HCT116 (cell line): ENCODE data around the gene AMDHD2. TPM values are rescaled to one million over a fixed set of nuclear protein-coding genes. Genes with fewer than 3 reads are reported as not detected.

Experiments used
- ATAC-seq: fragments of 200-7000 bp; cut with Tn5 transposase; 2 replicates; pipeline ENCODE4 v1.9.1; 2020; ENCODE audit warnings: mild to moderate bottlenecking, moderate library complexity
- BruUV-seq: library from RNA; stranded (reverse); fragments of 400-500 nt; replicated peaks from 2 replicates; lab custom pipeline; 2021; lab: Mats Ljungman, UMichigan
- CTCF ChIA-PET: fragments of 300-600 bp; sonication (Branson Sonifier 250); formaldehyde crosslinking; loops from one replicate; lab custom pipeline; 2021; ENCODE audit warnings: antibody characterized with exemption; lab: Charles Lee
- POLR2A ChIA-PET: fragments of 300-600, 350-600 bp; sonication (Branson Sonifier 250); formaldehyde crosslinking; loops from one replicate; lab custom pipeline; 2021; ENCODE audit warnings: antibody characterized with exemption; lab: Charles Lee
- RAD21 ChIA-PET, 2 experiments: fragments of 300-600 bp; sonication (Branson Sonifier 250); formaldehyde crosslinking; loops; one replicate each; lab custom pipeline; 2023; ENCODE audit warnings: low total read pairs in 2 of 2; ENCODE audit not compliant: uncharacterized antibody in 2 of 2, unreplicated experiment in 2 of 2, low non-redundant PET in 1 of 2; lab: Charles Lee
- DNase-seq: peaks from one replicate; pipeline ENCODE4 v3.0.0-alpha.2; 2010; ENCODE audit warnings: low read depth, low spot score
- H2AFZ ChIP-seq: fragments of 200-600 bp; shearing (Covaris generic), sonication (generic); 2 replicates; pipeline ENCODE4 v1.6.1; 2017; ENCODE audit warnings: low read depth, mixed run types, mixed read lengths, antibody characterized with exemption, low read length; ENCODE audit not compliant: poor library complexity, severe bottlenecking
- H3K27ac ChIP-seq: 2 replicates; pipeline ENCODE4 v1.5.1; 2012; ENCODE audit warnings: low read depth, low read length
- H3K27me3 ChIP-seq: fragments of 200-600 bp; sonication (generic); 2 replicates; pipeline ENCODE4 v1.6.1; 2016; ENCODE audit warnings: mixed run types, low read length, mixed read lengths; ENCODE audit not compliant: insufficient read depth
- H3K36me3 ChIP-seq, 2 experiments: fragments of 200-500 bp in 1 of 2; fragments of 200-600 bp in 1 of 2; sonication (Bioruptor generic) in 1 of 2; sonication (generic) in 1 of 2; 2 replicates each; pipeline versions ENCODE4 v1.5.1 to v1.6.1; 2014 to 2016; ENCODE audit warnings: low read length in 2 of 2, inconsistent platforms in 1 of 2, mixed read lengths in 1 of 2, mixed run types in 1 of 2; ENCODE audit not compliant: insufficient read depth in 2 of 2, control insufficient read depth in 1 of 2
- H3K4me1 ChIP-seq, 2 experiments: fragments of 200-600 bp in 1 of 2; sonication (generic) in 1 of 2; 2 replicates each; pipeline versions ENCODE4 v1.5.1 to v1.6.1; 2012 to 2017; ENCODE audit warnings: low read length in 2 of 2, inconsistent platforms in 1 of 2, mild to moderate bottlenecking in 1 of 2, mixed read lengths in 1 of 2, mixed run types in 1 of 2, moderate library complexity in 1 of 2; ENCODE audit not compliant: insufficient read depth in 2 of 2, control insufficient read depth in 1 of 2
- H3K4me2 ChIP-seq: fragments of 200-600 bp; sonication (generic); 2 replicates; pipeline ENCODE4 v1.6.1; 2017; ENCODE audit warnings: mixed run types, low read length, mixed read lengths
- H3K4me3 ChIP-seq, 2 experiments: fragments of 200-600 bp in 1 of 2; sonication (generic) in 1 of 2; replicated peaks in 1 of 2; 2 replicates each; pipeline ENCODE4 v1.5.1; 2011 to 2016; ENCODE audit warnings: low read length in 2 of 2, control low read depth in 1 of 2, low read depth in 1 of 2, mild to moderate bottlenecking in 1 of 2, mixed read lengths in 1 of 2, mixed run types in 1 of 2
- H3K79me2 ChIP-seq: fragments of 200-600 bp; sonication (generic); 2 replicates; pipeline ENCODE4 v1.6.1; 2017; ENCODE audit warnings: mild to moderate bottlenecking, mixed run types, low read length, moderate library complexity, mixed read lengths; ENCODE audit not compliant: insufficient read depth
- H3K9ac ChIP-seq: fragments of 200-600 bp; sonication (generic); 2 replicates; pipeline ENCODE4 v1.6.1; 2016; ENCODE audit warnings: low read length, mixed read lengths
- H3K9me2 ChIP-seq: fragments of 200-600 bp; sonication (generic), shearing (Covaris generic); 2 replicates; pipeline ENCODE4 v1.6.1; 2017; ENCODE audit warnings: mixed run types, mild to moderate bottlenecking, moderate library complexity; ENCODE audit not compliant: insufficient read depth
- H3K9me3 ChIP-seq, 2 experiments: fragments of 200-500 bp in 1 of 2; fragments of 200-600 bp in 1 of 2; sonication (Bioruptor generic) in 1 of 2; sonication (generic) in 1 of 2; 2 replicates each; pipeline ENCODE4 v1.6.1; 2014 to 2017; ENCODE audit warnings: low read length in 2 of 2, mixed read lengths in 2 of 2, inconsistent platforms in 1 of 2, low read depth in 1 of 2, mild to moderate bottlenecking in 1 of 2, mixed run types in 1 of 2, moderate library complexity in 1 of 2; ENCODE audit not compliant: control insufficient read depth in 1 of 2, insufficient read depth in 1 of 2
- H4K20me1 ChIP-seq: fragments of 200-600 bp; sonication (generic), shearing (Covaris generic); 2 replicates; pipeline ENCODE4 v1.6.1; 2017; ENCODE audit warnings: mixed run types, mild to moderate bottlenecking, moderate library complexity; ENCODE audit not compliant: insufficient read depth
- CBX3 ChIP-seq: IDR thresholded peaks from 2 replicates; pipeline ENCODE4 v1.6.1; 2012; ENCODE audit warnings: low read depth
- EGR1 ChIP-seq: IDR thresholded peaks from 2 replicates; pipeline ENCODE4 v1.6.1; 2012; ENCODE audit warnings: low read depth
- EZH2 ChIP-seq: fragments of 200-600 bp; sonication (generic); IDR thresholded peaks from 2 replicates; pipeline ENCODE4 v1.6.1; 2017; ENCODE audit warnings: antibody characterized with exemption, mixed run types
- EZH2phosphoT487 ChIP-seq: fragments of 200-600 bp; IDR thresholded peaks from 2 replicates; pipeline ENCODE4 v1.6.1; 2018; ENCODE audit warnings: antibody characterized with exemption, borderline replicate concordance
- JUND ChIP-seq: IDR thresholded peaks from 2 replicates; pipeline ENCODE4 v1.6.1; 2012
- POLR2A ChIP-seq: IDR thresholded peaks from 2 replicates; pipeline ENCODE4 v1.7.0; 2011; ENCODE audit warnings: borderline replicate concordance; ENCODE audit not compliant: insufficient read depth, insufficient read length; ENCODE audit errors: extremely low read depth
- RAD21 ChIP-seq: IDR thresholded peaks from 2 replicates; pipeline ENCODE4 v1.6.1; 2012; ENCODE audit warnings: low read depth, mild to moderate bottlenecking
- SP1 ChIP-seq: IDR thresholded peaks from 2 replicates; pipeline ENCODE4 v1.6.1; 2012; ENCODE audit warnings: low read depth
- SRF ChIP-seq: IDR thresholded peaks from 2 replicates; pipeline ENCODE4 v1.6.1; 2012; ENCODE audit warnings: low read depth
- TCF7L2 ChIP-seq: IDR thresholded peaks from 2 replicates; pipeline ENCODE4 v1.7.0; 2011; ENCODE audit warnings: borderline replicate concordance, inconsistent platforms; ENCODE audit not compliant: insufficient read depth, insufficient read length; ENCODE audit errors: extremely low read depth
- ZNF274 ChIP-seq: fragments of 200-500 bp; sonication (Bioruptor generic); IDR thresholded peaks from 2 replicates; pipeline ENCODE4 v1.6.1; 2014; ENCODE audit warnings: mild to moderate bottlenecking, low read depth, low read length, inconsistent platforms
- intact Hi-C: fragments of 100-400 bp; cut with micrococcal nuclease; formaldehyde crosslinking; loops from 2 replicates; pipeline ENCODE4 v1.10.0; 2022
- total RNA-seq: library from RNA; stranded (reverse); gene quantifications from one replicate; pipeline ENCODE4 v1.2.1, GENCODE V29; 2021; ENCODE audit not compliant: unreplicated experiment
- TF ChIP-seq, protein P1 (sequence below): IDR thresholded peaks from 2 replicates; pipeline ENCODE4 v1.6.1; 2012
- TF ChIP-seq, protein P2 (sequence below): IDR thresholded peaks from 2 replicates; pipeline ENCODE4 v1.6.1; 2011; ENCODE audit warnings: mild to moderate bottlenecking, low read length, moderate library complexity; ENCODE audit not compliant: insufficient replicate concordance; ENCODE audit errors: extremely low read depth
- TF ChIP-seq, protein P3 (sequence below): IDR thresholded peaks from 2 replicates; pipeline ENCODE4 v1.6.1; 2012; ENCODE audit warnings: low read depth
- TF ChIP-seq, protein P4 (sequence below), 3 experiments: fragments of 200-600 bp in 1 of 3; sonication (generic) in 1 of 3; IDR thresholded peaks in 2 of 3; conservative IDR thresholded peaks in 1 of 3; 2 replicates each; pipeline ENCODE4 v1.5.1; 2012 to 2017; ENCODE audit warnings: low read depth in 2 of 3, low read length in 2 of 3, antibody characterized with exemption in 1 of 3, borderline replicate concordance in 1 of 3, control low read depth in 1 of 3, mild to moderate bottlenecking in 1 of 3, mixed read lengths in 1 of 3, mixed run types in 1 of 3, moderate library complexity in 1 of 3; ENCODE audit not compliant: insufficient read depth in 1 of 3

Gene AMDHD2
- total RNA-seq, 1 experiment from 2014 or later, result 42.9 TPM

DNA sequence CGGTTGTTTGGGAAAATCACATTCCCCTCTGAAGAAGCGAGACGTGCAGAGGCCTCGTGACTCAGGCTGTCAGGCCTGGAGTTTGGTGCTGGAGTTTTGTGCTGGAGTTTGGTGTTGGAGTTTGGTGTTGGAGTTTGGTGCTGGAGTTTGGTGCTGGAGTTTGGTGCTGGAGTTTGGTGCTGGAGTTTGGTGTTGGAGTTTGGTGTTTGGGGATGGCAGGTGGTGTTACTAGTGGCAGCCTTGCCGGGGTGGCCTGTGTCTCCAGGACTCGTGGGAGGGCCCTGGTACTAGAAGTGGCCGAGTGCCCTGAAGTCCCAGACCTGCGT lies 32.7 kb upstream of the AMDHD2 start:
- Histone ChIP-seq H3K9ac (no peak overlapping the region), H2AFZ (no peak overlapping the region), H3K9me3 (no peaks in the 10 kb centered on the region), H3K27me3 (no peaks in the 10 kb centered on the region), H3K79me2 (peaks cover 15% of the 10 kb centered on the region; the same call in 1 of the 2 replicates), H4K20me1 (no peaks in the 10 kb centered on the region), H3K4me3 (no peak overlapping the region), H3K27ac (no peak overlapping the region), H3K4me1 (no peaks in the 10 kb centered on the region), H3K36me3 (no peaks in the 10 kb centered on the region; a peak in 1 of 4 replicates), H3K9me2 (no peaks in the 10 kb centered on the region), H3K4me2 (no peak overlapping the region)
- ChIA-PET RAD21 (no interaction called here), POLR2A (no interaction called here), CTCF (no interaction called here)
- no TSS peak for BruUV-seq
- DNase-seq (no peak), ATAC-seq (no peak)
- intact Hi-C loops, result no loop called here
- TF ChIP-seq SP1 (no peak), CBX3 (no peak), EZH2phosphoT487 (no peak), TCF7L2 (no peak), POLR2A (no peak), EZH2 (no peak), EGR1 (no peak), SRF (no peak), JUND (no peak), ZNF274 (no peak), RAD21 (no peak)
- TF ChIP-seq, protein P1, sequence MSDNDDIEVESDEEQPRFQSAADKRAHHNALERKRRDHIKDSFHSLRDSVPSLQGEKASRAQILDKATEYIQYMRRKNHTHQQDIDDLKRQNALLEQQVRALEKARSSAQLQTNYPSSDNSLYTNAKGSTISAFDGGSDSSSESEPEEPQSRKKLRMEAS, result no peak
- TF ChIP-seq, protein P2, sequence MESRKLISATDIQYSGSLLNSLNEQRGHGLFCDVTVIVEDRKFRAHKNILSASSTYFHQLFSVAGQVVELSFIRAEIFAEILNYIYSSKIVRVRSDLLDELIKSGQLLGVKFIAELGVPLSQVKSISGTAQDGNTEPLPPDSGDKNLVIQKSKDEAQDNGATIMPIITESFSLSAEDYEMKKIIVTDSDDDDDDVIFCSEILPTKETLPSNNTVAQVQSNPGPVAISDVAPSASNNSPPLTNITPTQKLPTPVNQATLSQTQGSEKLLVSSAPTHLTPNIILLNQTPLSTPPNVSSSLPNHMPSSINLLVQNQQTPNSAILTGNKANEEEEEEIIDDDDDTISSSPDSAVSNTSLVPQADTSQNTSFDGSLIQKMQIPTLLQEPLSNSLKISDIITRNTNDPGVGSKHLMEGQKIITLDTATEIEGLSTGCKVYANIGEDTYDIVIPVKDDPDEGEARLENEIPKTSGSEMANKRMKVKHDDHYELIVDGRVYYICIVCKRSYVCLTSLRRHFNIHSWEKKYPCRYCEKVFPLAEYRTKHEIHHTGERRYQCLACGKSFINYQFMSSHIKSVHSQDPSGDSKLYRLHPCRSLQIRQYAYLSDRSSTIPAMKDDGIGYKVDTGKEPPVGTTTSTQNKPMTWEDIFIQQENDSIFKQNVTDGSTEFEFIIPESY, result no peak
- TF ChIP-seq, protein P3, sequence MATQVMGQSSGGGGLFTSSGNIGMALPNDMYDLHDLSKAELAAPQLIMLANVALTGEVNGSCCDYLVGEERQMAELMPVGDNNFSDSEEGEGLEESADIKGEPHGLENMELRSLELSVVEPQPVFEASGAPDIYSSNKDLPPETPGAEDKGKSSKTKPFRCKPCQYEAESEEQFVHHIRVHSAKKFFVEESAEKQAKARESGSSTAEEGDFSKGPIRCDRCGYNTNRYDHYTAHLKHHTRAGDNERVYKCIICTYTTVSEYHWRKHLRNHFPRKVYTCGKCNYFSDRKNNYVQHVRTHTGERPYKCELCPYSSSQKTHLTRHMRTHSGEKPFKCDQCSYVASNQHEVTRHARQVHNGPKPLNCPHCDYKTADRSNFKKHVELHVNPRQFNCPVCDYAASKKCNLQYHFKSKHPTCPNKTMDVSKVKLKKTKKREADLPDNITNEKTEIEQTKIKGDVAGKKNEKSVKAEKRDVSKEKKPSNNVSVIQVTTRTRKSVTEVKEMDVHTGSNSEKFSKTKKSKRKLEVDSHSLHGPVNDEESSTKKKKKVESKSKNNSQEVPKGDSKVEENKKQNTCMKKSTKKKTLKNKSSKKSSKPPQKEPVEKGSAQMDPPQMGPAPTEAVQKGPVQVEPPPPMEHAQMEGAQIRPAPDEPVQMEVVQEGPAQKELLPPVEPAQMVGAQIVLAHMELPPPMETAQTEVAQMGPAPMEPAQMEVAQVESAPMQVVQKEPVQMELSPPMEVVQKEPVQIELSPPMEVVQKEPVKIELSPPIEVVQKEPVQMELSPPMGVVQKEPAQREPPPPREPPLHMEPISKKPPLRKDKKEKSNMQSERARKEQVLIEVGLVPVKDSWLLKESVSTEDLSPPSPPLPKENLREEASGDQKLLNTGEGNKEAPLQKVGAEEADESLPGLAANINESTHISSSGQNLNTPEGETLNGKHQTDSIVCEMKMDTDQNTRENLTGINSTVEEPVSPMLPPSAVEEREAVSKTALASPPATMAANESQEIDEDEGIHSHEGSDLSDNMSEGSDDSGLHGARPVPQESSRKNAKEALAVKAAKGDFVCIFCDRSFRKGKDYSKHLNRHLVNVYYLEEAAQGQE, result no peak
- TF ChIP-seq, protein P4, sequence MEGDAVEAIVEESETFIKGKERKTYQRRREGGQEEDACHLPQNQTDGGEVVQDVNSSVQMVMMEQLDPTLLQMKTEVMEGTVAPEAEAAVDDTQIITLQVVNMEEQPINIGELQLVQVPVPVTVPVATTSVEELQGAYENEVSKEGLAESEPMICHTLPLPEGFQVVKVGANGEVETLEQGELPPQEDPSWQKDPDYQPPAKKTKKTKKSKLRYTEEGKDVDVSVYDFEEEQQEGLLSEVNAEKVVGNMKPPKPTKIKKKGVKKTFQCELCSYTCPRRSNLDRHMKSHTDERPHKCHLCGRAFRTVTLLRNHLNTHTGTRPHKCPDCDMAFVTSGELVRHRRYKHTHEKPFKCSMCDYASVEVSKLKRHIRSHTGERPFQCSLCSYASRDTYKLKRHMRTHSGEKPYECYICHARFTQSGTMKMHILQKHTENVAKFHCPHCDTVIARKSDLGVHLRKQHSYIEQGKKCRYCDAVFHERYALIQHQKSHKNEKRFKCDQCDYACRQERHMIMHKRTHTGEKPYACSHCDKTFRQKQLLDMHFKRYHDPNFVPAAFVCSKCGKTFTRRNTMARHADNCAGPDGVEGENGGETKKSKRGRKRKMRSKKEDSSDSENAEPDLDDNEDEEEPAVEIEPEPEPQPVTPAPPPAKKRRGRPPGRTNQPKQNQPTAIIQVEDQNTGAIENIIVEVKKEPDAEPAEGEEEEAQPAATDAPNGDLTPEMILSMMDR (IDR thresholded peaks at IDR 0.05 in 2 of 3, conservative IDR thresholded peaks at IDR 0.05 in 1 of 3; ENCODE audit: borderline replicate concordance in 1 of 3, insufficient read depth in 1 of 3, low read depth in 2 of 3, low read length in 2 of 3), result no peak
